ENCODE results near the gene LOXHD1. TPM values are rescaled to one million over a fixed set of nuclear protein-coding genes. Genes with fewer than 3 reads are reported as not detected.

LOXHD1 gene
- total RNA-seq, 1 experiment from 2014 or later, result 0.35 TPM

DNA sequence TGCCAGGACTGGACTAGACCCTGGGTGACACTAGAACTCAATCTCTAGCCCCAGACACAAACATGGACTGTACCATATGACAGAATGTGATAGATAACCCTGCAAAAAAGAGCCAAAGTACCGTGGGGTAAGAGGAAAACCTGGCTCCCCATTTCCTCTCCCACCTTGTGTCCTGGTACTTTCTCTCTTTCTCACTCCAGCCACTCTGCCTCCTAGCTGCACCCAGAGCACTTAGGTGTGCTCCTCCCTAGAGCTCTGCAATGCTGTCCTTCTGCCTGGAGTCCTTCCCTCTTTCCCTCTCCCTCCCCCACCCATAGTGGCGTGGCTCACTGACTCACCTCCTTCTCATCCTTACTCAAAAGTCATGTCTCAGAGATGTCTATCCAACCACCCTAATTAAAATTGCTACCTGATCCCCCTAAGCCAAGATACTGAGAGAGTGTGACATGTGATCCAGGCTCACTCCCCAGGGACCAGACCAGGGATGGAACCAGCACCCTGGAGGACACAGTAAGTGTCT lies 171.3 kb downstream of the LOXHD1 start:
- ChIA-PET POLR2A (no interaction called here), CTCF (interaction anchor here (1.4 to 1.5 kb wide), 2 partner anchors 93 to 173 kb away, joined by 4 to 6 read pairs; no protein-coding TSS in a partner anchor)
- TF ChIP-seq ZNF232 (CRISPR knock-in tag; IDR thresholded peaks at IDR 0.05) (no peak), SMAD3 (CRISPR knock-in tag; IDR thresholded peaks at IDR 0.05; ENCODE audit: borderline replicate concordance) (no peak), ATF3 (CRISPR knock-in tag; conservative IDR thresholded peaks at IDR 0.05) (no peak), ZNF121 (CRISPR knock-in tag; IDR thresholded peaks at IDR 0.05) (no peak), MXD4 (CRISPR knock-in tag; IDR thresholded peaks at IDR 0.05; ENCODE audit: borderline replicate concordance) (no peak), ZNF263 (CRISPR knock-in tag; IDR thresholded peaks at IDR 0.05; ENCODE audit: low read depth) (no peak), IRF2 (CRISPR knock-in tag; IDR thresholded peaks at IDR 0.05; ENCODE audit: borderline replicate concordance, low read depth) (no peak), FOXJ3 (CRISPR knock-in tag; IDR thresholded peaks at IDR 0.05; ENCODE audit: borderline replicate concordance) (no peak), SMAD4 (CRISPR knock-in tag; IDR thresholded peaks at IDR 0.05) (no peak), NFATC4 (CRISPR knock-in tag; IDR thresholded peaks at IDR 0.05) (no peak), TEAD4 (CRISPR knock-in tag; IDR thresholded peaks at IDR 0.05) (no peak), NR3C1 (CRISPR knock-in tag; conservative IDR thresholded peaks at IDR 0.05; ENCODE audit: low read depth) (no peak), MLX (CRISPR knock-in tag; IDR thresholded peaks at IDR 0.05) (no peak)
- TF ChIP-seq, protein P1, sequence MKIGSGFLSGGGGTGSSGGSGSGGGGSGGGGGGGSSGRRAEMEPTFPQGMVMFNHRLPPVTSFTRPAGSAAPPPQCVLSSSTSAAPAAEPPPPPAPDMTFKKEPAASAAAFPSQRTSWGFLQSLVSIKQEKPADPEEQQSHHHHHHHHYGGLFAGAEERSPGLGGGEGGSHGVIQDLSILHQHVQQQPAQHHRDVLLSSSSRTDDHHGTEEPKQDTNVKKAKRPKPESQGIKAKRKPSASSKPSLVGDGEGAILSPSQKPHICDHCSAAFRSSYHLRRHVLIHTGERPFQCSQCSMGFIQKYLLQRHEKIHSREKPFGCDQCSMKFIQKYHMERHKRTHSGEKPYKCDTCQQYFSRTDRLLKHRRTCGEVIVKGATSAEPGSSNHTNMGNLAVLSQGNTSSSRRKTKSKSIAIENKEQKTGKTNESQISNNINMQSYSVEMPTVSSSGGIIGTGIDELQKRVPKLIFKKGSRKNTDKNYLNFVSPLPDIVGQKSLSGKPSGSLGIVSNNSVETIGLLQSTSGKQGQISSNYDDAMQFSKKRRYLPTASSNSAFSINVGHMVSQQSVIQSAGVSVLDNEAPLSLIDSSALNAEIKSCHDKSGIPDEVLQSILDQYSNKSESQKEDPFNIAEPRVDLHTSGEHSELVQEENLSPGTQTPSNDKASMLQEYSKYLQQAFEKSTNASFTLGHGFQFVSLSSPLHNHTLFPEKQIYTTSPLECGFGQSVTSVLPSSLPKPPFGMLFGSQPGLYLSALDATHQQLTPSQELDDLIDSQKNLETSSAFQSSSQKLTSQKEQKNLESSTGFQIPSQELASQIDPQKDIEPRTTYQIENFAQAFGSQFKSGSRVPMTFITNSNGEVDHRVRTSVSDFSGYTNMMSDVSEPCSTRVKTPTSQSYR (CRISPR knock-in tag; IDR thresholded peaks at IDR 0.05), result no peak
- Mint-ChIP-seq H3K4me3 (no peak overlapping the region), H3K36me3 (no peaks in the 10 kb centered on the region), H3K27me3 (ENCODE audit: low read depth) (0 out of 2 replicates have a peak, but pooled peaks cover 3% of the 10 kb centered on the region), H3K27ac (no peak overlapping the region), H3K4me1 (peaks cover 13% of the 10 kb centered on the region), H3K9me3 (peaks cover 3% of the 10 kb centered on the region; the same call in 1 of the 2 replicates)
- ATAC-seq, result no peak
- DNase-seq (ENCODE audit: low spot score), result no peak

DNA sequence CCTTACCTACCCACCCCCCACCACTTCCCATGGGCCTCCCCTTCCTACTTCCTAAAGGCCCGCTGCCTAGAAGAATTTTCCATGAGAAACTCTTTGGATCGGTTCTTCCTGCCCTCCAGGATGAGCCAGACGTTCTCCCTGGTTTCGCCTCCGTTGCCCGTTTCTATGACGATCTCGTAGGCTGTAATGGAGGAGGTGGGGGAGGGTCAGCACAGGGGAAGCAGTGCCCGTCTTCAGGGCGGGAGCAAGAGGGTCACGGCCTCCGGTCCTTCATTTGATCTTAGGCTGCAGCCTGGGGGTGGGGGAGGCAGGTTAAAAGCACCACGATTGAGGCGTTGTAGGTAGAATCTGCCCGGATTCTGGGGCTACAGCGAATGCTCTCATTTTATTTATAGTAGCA lies 172.0 kb downstream of the LOXHD1 start:
- POLR2A ChIA-PET, result no interaction called here
- TF ChIP-seq, protein P2, sequence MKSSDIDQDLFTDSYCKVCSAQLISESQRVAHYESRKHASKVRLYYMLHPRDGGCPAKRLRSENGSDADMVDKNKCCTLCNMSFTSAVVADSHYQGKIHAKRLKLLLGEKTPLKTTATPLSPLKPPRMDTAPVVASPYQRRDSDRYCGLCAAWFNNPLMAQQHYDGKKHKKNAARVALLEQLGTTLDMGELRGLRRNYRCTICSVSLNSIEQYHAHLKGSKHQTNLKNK (CRISPR knock-in tag; IDR thresholded peaks at IDR 0.05), result no peak
- TF ChIP-seq SOX15 (CRISPR knock-in tag; IDR thresholded peaks at IDR 0.05), result no peak
- no peak for TF ChIP-seq ZNF532 (CRISPR knock-in tag; IDR thresholded peaks at IDR 0.05; ENCODE audit: borderline replicate concordance)
- TF ChIP-seq FOXP1 (CRISPR knock-in tag; IDR thresholded peaks at IDR 0.05; ENCODE audit: borderline replicate concordance), result no peak
- TF ChIP-seq FOXK1 (CRISPR knock-in tag; IDR thresholded peaks at IDR 0.05), result no peak
- CTCF ChIA-PET, result interaction anchor here (1.4 to 1.5 kb wide), 2 partner anchors 92 to 173 kb away, joined by 4 to 6 read pairs; no protein-coding TSS in a partner anchor
- peak; percentile 54 for ATAC-seq
- Mint-ChIP-seq H3K4me1 (peaks cover 14% of the 10 kb centered on the region), H3K4me3 (peak overlapping the region; percentile 15; the same call in 1 of the 2 replicates), H3K27ac (no peak overlapping the region), H3K36me3 (no peaks in the 10 kb centered on the region), H3K9me3 (peaks cover 3% of the 10 kb centered on the region; the same call in 1 of the 2 replicates), H3K27me3 (ENCODE audit: low read depth) (0 out of 2 replicates have a peak, but pooled peaks cover 3% of the 10 kb centered on the region)
- DNase-seq (ENCODE audit: low spot score), result no peak
